ENCODE data around the gene SF1.

Gene SF1

GRCh38 chr11:64745521-64746328 is 32.6 kb downstream of the SF1 start:
- DNase-seq (ENCODE audit: low read depth in 2 of 2) = peak; percentile 58 to 63

- DNase-seq (ENCODE audit: low read depth in 2 of 2) = peak; percentile 41 to 45
Measured at GRCh38 chr11:64745189-64745520, 33.2 kb downstream of the SF1 start.

GRCh38 chr11:64744544-64745188 is 33.7 kb downstream of the SF1 start:
- peak in 1 of 2 donors; percentile 31 for DNase-seq (ENCODE audit: low read depth in 2 of 2)

GRCh38 chr11:64743591-64744543 is 34.5 kb downstream of the SF1 start, which contains the start of gene RASGRP2:
Gene RASGRP2, minus strand, starts transcription at chr11:64744142. Its CDS starts 1,276 bp downstream, at chr11:64742866.
- DNase-seq (ENCODE audit: low read depth in 2 of 2) = peak; percentile 63 to 66

GRCh38 chr11:64742889-64743590 is 35.3 kb downstream of the SF1 start:
- DNase-seq (ENCODE audit: low read depth in 2 of 2) = peak; percentile 31 to 58

GRCh38 chr11:64742087-64742888 is 36.1 kb downstream of the SF1 start:
- no peak for DNase-seq (ENCODE audit: low read depth in 2 of 2)

GRCh38 chr11:64741375-64742086 is 36.8 kb downstream of the SF1 start:
- DNase-seq (ENCODE audit: low read depth in 2 of 2) = no peak

- DNase-seq (ENCODE audit: low read depth in 2 of 2) = no peak
Measured at GRCh38 chr11:64739871-64740270, 38.5 kb downstream of the SF1 start.

GRCh38 chr11:64736654-64737053 is 41.7 kb downstream of the SF1 start:
- DNase-seq (ENCODE audit: low read depth in 2 of 2) = no peak

GRCh38 chr11:64735725-64736259 is 42.5 kb downstream of the SF1 start:
- DNase-seq (ENCODE audit: low read depth in 2 of 2) = no peak

- DNase-seq (ENCODE audit: low read depth in 2 of 2) = no peak
Measured at GRCh38 chr11:64734811-64735724, 43.3 kb downstream of the SF1 start.

- no peak for DNase-seq (ENCODE audit: low read depth in 2 of 2)
Measured at GRCh38 chr11:64731601-64732000, 46.7 kb downstream of the SF1 start.

- DNase-seq (ENCODE audit: low read depth in 2 of 2) = no peak
Measured at GRCh38 chr11:64729851-64730382, 48.4 kb downstream of the SF1 start.

GRCh38 chr11:64728757-64729365 is 49.5 kb downstream of the SF1 start:
- DNase-seq (ENCODE audit: low read depth in 2 of 2) = no peak

- DNase-seq (ENCODE audit: low read depth in 2 of 2) = no peak
Measured at GRCh38 chr11:64726867-64727530, 51.3 kb downstream of the SF1 start.

GRCh38 chr11:64726211-64726641 is 52.1 kb downstream of the SF1 start:
- no peak for DNase-seq (ENCODE audit: low read depth in 2 of 2)

GRCh38 chr11:64724863-64725532 is 53.3 kb downstream of the SF1 start:
- DNase-seq (ENCODE audit: low read depth in 2 of 2) = no peak
